Adrenal gland (tissue), 12 donors: ENCODE data around the gene MTUS2. TPM values are rescaled to one million over a fixed set of nuclear protein-coding genes. Genes with fewer than 3 reads are reported as not detected.

ENCODE experiments used
- DNase-seq, 7 donors: peaks; one replicate each; pipeline ENCODE4 v3.0.0-alpha.2; 2019 to 2020
- H3K27ac ChIP-seq, 5 donors: fragments of 200-600 bp; sonication (generic) in 4 of 5; 1 replicate in 3 of 5; 2 replicates in 2 of 5; pipeline versions ENCODE4 v1.5.1 to v1.8.0; 2016 to 2020; ENCODE audit warnings: mild to moderate bottlenecking in 1 of 5
- H3K27me3 ChIP-seq: fragments of 200-600 bp; 2 replicates; pipeline ENCODE4 v1.8.0; 2021
- H3K36me3 ChIP-seq, 2 donors: fragments of 200-600 bp; replicated peaks in 1 of 2; 1 replicate in 1 of 2; 2 replicates in 1 of 2; pipeline versions ENCODE4 v1.5.1 to v1.8.0; 2018 to 2022
- H3K4me1 ChIP-seq, 2 donors: fragments of 200-600 bp; replicated peaks in 1 of 2; 1 replicate in 1 of 2; 2 replicates in 1 of 2; pipeline versions ENCODE4 v1.5.1 to v1.8.0; 2018 to 2021
- H3K4me3 ChIP-seq, 4 donors: fragments of 200-600 bp; sonication (generic) in 3 of 4; one replicate each; pipeline ENCODE4 v1.5.1; 2016 to 2018
- H3K9me3 ChIP-seq, 3 donors: fragments of 200-600 bp; sonication (generic) in 1 of 3; replicated peaks in 1 of 3; 1 replicate in 2 of 3; 2 replicates in 1 of 3; pipeline versions ENCODE4 v1.5.1 to v1.8.0; 2016 to 2021
- POLR2A ChIP-seq, 2 donors: fragments of 450-650 bp; IDR thresholded peaks; one replicate each; pipeline ENCODE4 v1.6.1; 2017; ENCODE audit warnings: antibody characterized with exemption in 2 of 2, mild to moderate bottlenecking in 2 of 2, moderate library complexity in 1 of 2
- WGBS, 4 donors: extraction: QIAGEN DNeasy Blood & Tissue Kit in 2 of 4; methylation state at CpG; one replicate each; pipeline versions ENCODE4 v1.1.5 to v1.1.7; 2013 to 2017; 5-methylcytosine and 5-hydroxymethylcytosine counted together
- intact Hi-C, 2 donors: fragments of 100-400 bp; cut with DNase I; formaldehyde crosslinking; loops; one replicate each; pipeline versions ENCODE4 v1.14.1 to v1.15.0; 2022 to 2023
- polyA plus RNA-seq, 3 donors: library from polyadenylated mRNA; stranded (reverse); fragments of 200-250 nt in 2 of 3; fragments of 350-450 nt in 1 of 3; fragmentation: Illumina TruSeq in 1 of 3; extraction: RNeasy Lipid Tissue Mini Kit (QIAGEN cat#74804) in 1 of 3; gene quantifications; one replicate each; pipeline ENCODE4 v1.2.3, GENCODE V29; 2013 to 2014
- total RNA-seq, 9 donors: library from RNA; depleted of rRNA in 4 of 9; stranded (reverse); fragments of >200 nt in 4 of 9; fragments of 120-200 nt in 1 of 9; fragmentation: NEBNext Ultra II Directional in 1 of 9; extraction: Animal tissue kit (Norgen Biotek cat#: 25700) in 1 of 9; gene quantifications; one replicate each; pipeline versions ENCODE4 v1.1.0 to v1.2.4, GENCODE V29; 2013 to 2023
- TF ChIP-seq, protein P1 (sequence below), 6 experiments: fragments of 450-650 bp in 4 of 6; fragments of 200-600 bp in 2 of 6; sonication (generic) in 1 of 6; IDR thresholded peaks; 1 replicate in 5 of 6; 2 replicates in 1 of 6; pipeline versions ENCODE4 v1.5.1 to v1.8.0; 2016 to 2021; ENCODE audit warnings: antibody characterized with exemption in 6 of 6, mild to moderate bottlenecking in 2 of 6, moderate library complexity in 1 of 6
- donor health status: healthy with polysubstance abuse.
- donor health status: Bipolar disorder and iron deficiency.
- donor health status: DM: yes; HTN: yes; CAD: no.
- donor health status: DM: no; HTN: no; CAD: no.
- donor health status: DM: no; HTN: no; CAD: no.
- donor health status: DM: yes; HTN: yes; CAD: no.

Gene MTUS2
- total and polyA plus RNA-seq, 12 donors, result 0.07 to 0.24 (median 0.14) TPM; not detected in 5

DNA sequence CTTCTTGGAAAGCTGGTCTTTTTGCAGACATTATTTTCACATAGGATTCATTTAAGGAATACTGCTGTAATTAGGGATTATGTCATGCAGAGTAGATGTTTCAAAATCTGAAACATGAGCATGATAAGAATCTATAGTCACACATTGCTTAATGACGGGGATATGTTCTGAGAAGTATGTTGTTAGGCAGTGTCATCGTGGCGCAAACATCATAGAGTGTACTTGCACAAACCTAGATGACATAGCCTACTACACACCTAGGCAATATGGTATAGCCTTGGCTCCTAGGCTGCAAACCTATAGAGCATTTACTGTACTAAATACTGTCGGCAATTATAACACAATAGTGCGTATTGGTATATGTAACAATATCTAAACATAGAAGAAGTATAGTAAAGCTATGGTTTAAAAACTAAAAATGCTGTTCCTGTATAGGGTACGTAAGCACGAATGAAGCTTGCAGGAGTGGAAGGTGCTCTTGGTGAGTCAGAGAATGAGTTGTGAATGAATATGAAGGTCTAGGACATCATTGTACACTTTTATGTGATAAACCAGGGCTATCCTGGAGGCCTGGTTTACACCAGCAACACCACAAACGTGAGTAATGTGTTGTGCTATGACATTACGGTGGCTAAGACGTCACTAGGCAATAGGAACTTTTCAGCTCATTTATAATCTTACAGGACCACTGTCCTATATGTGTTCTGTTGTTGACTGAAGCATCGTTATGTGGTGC lies 283.1 kb downstream of the MTUS2 start:
- no peak for DNase-seq
- no peak overlapping the region for H3K4me3 ChIP-seq
- H3K4me1 ChIP-seq, result no peaks in the 10 kb centered on the region
- no peaks in the 10 kb centered on the region for H3K9me3 ChIP-seq
- WGBS, 4 donors, result 66 to 70% (median 68%) methylated on average over 11 of the region's 11 CpGs
- intact Hi-C loops, result no loop called here
- H3K27me3 ChIP-seq, result no peaks in the 10 kb centered on the region
- no peak overlapping the region for H3K27ac ChIP-seq
- no peak for TF ChIP-seq POLR2A (IDR thresholded peaks at IDR 0.05)
- TF ChIP-seq, protein P1, sequence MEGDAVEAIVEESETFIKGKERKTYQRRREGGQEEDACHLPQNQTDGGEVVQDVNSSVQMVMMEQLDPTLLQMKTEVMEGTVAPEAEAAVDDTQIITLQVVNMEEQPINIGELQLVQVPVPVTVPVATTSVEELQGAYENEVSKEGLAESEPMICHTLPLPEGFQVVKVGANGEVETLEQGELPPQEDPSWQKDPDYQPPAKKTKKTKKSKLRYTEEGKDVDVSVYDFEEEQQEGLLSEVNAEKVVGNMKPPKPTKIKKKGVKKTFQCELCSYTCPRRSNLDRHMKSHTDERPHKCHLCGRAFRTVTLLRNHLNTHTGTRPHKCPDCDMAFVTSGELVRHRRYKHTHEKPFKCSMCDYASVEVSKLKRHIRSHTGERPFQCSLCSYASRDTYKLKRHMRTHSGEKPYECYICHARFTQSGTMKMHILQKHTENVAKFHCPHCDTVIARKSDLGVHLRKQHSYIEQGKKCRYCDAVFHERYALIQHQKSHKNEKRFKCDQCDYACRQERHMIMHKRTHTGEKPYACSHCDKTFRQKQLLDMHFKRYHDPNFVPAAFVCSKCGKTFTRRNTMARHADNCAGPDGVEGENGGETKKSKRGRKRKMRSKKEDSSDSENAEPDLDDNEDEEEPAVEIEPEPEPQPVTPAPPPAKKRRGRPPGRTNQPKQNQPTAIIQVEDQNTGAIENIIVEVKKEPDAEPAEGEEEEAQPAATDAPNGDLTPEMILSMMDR (IDR thresholded peaks at IDR 0.05), result no peak
- H3K36me3 ChIP-seq, result no peaks in the 10 kb centered on the region

DNA sequence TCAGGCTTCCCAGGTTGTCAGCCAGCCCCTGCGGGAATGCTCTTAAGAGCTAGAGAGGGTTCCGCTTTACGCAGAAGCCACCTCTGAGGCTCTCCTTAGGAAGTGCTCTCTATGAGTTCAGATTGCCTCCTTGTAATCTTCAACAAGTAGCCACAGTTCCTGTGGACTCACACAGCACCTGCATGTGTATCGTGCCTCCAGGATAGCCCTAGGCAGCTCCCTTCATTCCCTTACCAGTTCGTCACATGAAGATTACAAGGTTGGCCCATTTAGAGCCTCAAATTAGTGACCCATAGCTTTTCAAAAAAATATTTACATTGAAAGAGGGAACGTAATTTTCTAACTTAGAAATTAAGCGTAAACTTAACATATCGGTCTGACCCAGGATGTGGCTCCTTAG lies 284.3 kb downstream of the MTUS2 start:
- no peaks in the 10 kb centered on the region for H3K9me3 ChIP-seq
- H3K4me1 ChIP-seq, result no peaks in the 10 kb centered on the region
- TF ChIP-seq POLR2A (IDR thresholded peaks at IDR 0.05), result no peak
- TF ChIP-seq, protein P1 (IDR thresholded peaks at IDR 0.05), result no peak
- no peak overlapping the region for H3K4me3 ChIP-seq
- DNase-seq, result no peak
- H3K36me3 ChIP-seq, result no peaks in the 10 kb centered on the region
- no peaks in the 10 kb centered on the region for H3K27me3 ChIP-seq
- intact Hi-C loops, result no loop called here
- 81 to 87% (median 82%) methylated on average over 8 of the region's 8 CpGs for WGBS, 4 donors
- no peak overlapping the region for H3K27ac ChIP-seq

DNA sequence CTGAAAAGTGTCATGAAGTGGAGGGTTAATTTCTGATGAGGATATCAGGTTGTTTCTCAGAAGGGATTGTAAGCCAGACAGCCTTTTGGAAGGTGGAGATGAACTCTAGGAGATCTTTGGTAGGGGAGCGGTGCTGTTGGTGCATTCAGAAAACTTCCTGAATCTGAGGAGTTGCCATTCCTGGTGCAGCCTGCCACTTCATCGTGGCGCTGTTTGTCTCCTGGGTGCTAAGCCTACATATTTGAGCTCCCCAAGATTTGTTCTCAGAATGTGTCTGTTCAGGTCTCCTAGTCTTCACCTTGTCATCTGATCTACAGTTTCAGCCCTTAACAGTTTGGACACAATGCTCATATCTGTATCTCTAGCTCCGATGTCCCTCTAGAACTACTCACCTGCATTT lies 285.6 kb downstream of the MTUS2 start:
- DNase-seq, result no peak
- no peak overlapping the region for H3K27ac ChIP-seq
- no peak for TF ChIP-seq POLR2A (IDR thresholded peaks at IDR 0.05)
- TF ChIP-seq, protein P1 (IDR thresholded peaks at IDR 0.05), result no peak
- no peaks in the 10 kb centered on the region for H3K36me3 ChIP-seq
- H3K9me3 ChIP-seq, result no peaks in the 10 kb centered on the region
- 74 to 100% (median 80%) methylated on average over 2 to 4 of the region's 4 CpGs for WGBS, 4 donors
- H3K4me1 ChIP-seq, result peaks cover 0 to 3% of the 10 kb centered on the region in 2 donors
- intact Hi-C loops, result no loop called here
- no peak overlapping the region for H3K4me3 ChIP-seq
- no peaks in the 10 kb centered on the region for H3K27me3 ChIP-seq

DNA sequence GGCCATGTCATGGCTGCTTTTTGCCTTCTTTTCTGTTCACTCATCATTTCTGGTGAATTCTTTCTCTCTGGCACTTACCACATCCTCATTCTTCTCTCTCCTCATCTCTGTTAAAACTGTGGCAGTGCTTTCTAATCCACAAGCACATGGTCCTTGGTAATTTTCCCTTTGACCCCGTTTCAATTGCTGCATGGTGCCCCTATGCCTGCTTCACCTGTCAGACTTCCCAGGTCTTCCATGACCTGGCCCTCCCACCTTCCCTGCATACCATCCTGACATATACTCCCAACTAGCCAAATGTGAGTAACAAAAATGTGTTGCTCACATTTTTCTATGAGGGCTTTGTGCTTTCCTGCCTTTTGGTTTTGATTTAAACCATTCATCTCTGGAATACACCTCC lies 286.5 kb downstream of the MTUS2 start:
- 36 to 60% (median 41%) methylated on average over 1 of the region's 1 CpG for WGBS, 4 donors
- Histone ChIP-seq H3K27ac (no peak overlapping the region), H3K9me3 (no peaks in the 10 kb centered on the region), H3K36me3 (no peaks in the 10 kb centered on the region), H3K4me1 (peaks cover 0 to 3% of the 10 kb centered on the region in 2 donors), H3K27me3 (no peaks in the 10 kb centered on the region), H3K4me3 (no peak overlapping the region)
- intact Hi-C loops, result no loop called here
- DNase-seq, result no peak
- TF ChIP-seq, protein P1 (IDR thresholded peaks at IDR 0.05), result no peak
- TF ChIP-seq POLR2A (IDR thresholded peaks at IDR 0.05), result no peak
